ENCODE measurements around the gene HOXB13.
A peak's percentile ranks its signal among the peaks of the same experiment; 100 is the strongest.

Gene HOXB13

GRCh38 chr17:48728232-48729231, at the start of gene HOXB13:
Gene HOXB13, minus strand, starts transcription at chr17:48728750. Its CDS starts 157 bp downstream, at chr17:48728593.
- no peak for TF ChIP-seq NFIC (IDR thresholded peaks at IDR 0.05)
- TF ChIP-seq TCF12 (IDR thresholded peaks at IDR 0.05; ENCODE audit: low read depth), result 0 out of 2 replicates have a peak, but pooled peaks have one; percentile 32
- peak; percentile 34; the same call in 1 of the 2 replicates for TF ChIP-seq CREB1 (IDR thresholded peaks at IDR 0.05; ENCODE audit: low read depth)
- no peak for TF ChIP-seq EP300 (IDR thresholded peaks at IDR 0.05; ENCODE audit: borderline replicate concordance)
- peak; percentile 51; the same call in 1 of the 2 replicates for TF ChIP-seq ZBTB7A (IDR thresholded peaks at IDR 0.05; ENCODE audit: low read depth)
- no peak; the same call in none of the 2 replicates for TF ChIP-seq MAX (IDR thresholded peaks at IDR 0.05)
- TF ChIP-seq TAF1 (IDR thresholded peaks at IDR 0.05; ENCODE audit: low read depth), result peak; percentile 25; the same call in 1 of the 2 replicates

- TF ChIP-seq CREB1 (IDR thresholded peaks at IDR 0.05; ENCODE audit: low read depth) (no peak), TAF1 (IDR thresholded peaks at IDR 0.05; ENCODE audit: low read depth) (no peak), TCF12 (IDR thresholded peaks at IDR 0.05; ENCODE audit: low read depth) (no peak), REST (IDR thresholded peaks at IDR 0.05; ENCODE audit: low read depth) (no peak), USF1 (IDR thresholded peaks at IDR 0.05) (no peak), RAD21 (IDR thresholded peaks at IDR 0.05; ENCODE audit: low read depth) (no peak), MAX (IDR thresholded peaks at IDR 0.05) (no peak), EGR1 (IDR thresholded peaks at IDR 0.05) (no peak), ZBTB7A (IDR thresholded peaks at IDR 0.05; ENCODE audit: low read depth) (no peak), FOXM1 (IDR thresholded peaks at IDR 0.05; ENCODE audit: borderline replicate concordance, low read depth) (no peak), YY1 (IDR thresholded peaks at IDR 0.05; ENCODE audit: low read depth) (no peak), EP300 (IDR thresholded peaks at IDR 0.05; ENCODE audit: borderline replicate concordance) (no peak), TEAD4 (IDR thresholded peaks at IDR 0.05) (no peak), NFIC (IDR thresholded peaks at IDR 0.05) (no peak), CEBPB (IDR thresholded peaks at IDR 0.05) (no peak)
Observed at GRCh38 chr17:48776602-48777001, 48.1 kb upstream of the HOXB13 start.

GRCh38 chr17:48773245-48773644, 44.7 kb upstream of the HOXB13 start:
- TF ChIP-seq FOXM1 (IDR thresholded peaks at IDR 0.05; ENCODE audit: borderline replicate concordance, low read depth), result no peak
- no peak for TF ChIP-seq TAF1 (IDR thresholded peaks at IDR 0.05; ENCODE audit: low read depth)

- no peak for TF ChIP-seq ZBTB7A (IDR thresholded peaks at IDR 0.05; ENCODE audit: low read depth)
- no peak for TF ChIP-seq NFIC (IDR thresholded peaks at IDR 0.05)
- no peak for TF ChIP-seq CEBPB (IDR thresholded peaks at IDR 0.05)
Observed at GRCh38 chr17:48770954-48771353, 42.4 kb upstream of the HOXB13 start.

GRCh38 chr17:48769009-48769675, 40.6 kb upstream of the HOXB13 start:
- TF ChIP-seq FOXM1 (IDR thresholded peaks at IDR 0.05; ENCODE audit: borderline replicate concordance, low read depth) (no peak), CEBPB (IDR thresholded peaks at IDR 0.05) (no peak), MAX (IDR thresholded peaks at IDR 0.05) (no peak), CREB1 (IDR thresholded peaks at IDR 0.05; ENCODE audit: low read depth) (no peak), RAD21 (IDR thresholded peaks at IDR 0.05; ENCODE audit: low read depth) (no peak), YY1 (IDR thresholded peaks at IDR 0.05; ENCODE audit: low read depth) (no peak), ZBTB7A (IDR thresholded peaks at IDR 0.05; ENCODE audit: low read depth) (no peak), TAF1 (IDR thresholded peaks at IDR 0.05; ENCODE audit: low read depth) (no peak), USF1 (IDR thresholded peaks at IDR 0.05) (no peak), NFIC (IDR thresholded peaks at IDR 0.05) (no peak), EGR1 (IDR thresholded peaks at IDR 0.05) (no peak)

- no peak for TF ChIP-seq EP300 (IDR thresholded peaks at IDR 0.05; ENCODE audit: borderline replicate concordance)
- no peak for TF ChIP-seq YY1 (IDR thresholded peaks at IDR 0.05; ENCODE audit: low read depth)
- no peak for TF ChIP-seq CREB1 (IDR thresholded peaks at IDR 0.05; ENCODE audit: low read depth)
- no peak for TF ChIP-seq USF1 (IDR thresholded peaks at IDR 0.05)
- TF ChIP-seq EGR1 (IDR thresholded peaks at IDR 0.05), result no peak
Observed at GRCh38 chr17:48767263-48767774, 38.8 kb upstream of the HOXB13 start.
